Measurements from ENCODE around the gene SYNGR3.

The SYNGR3 gene

GRCh38 chr16:2008009-2008526, 18.3 kb downstream of the SYNGR3 start:
- TF ChIP-seq TCF12 (IDR thresholded peaks at IDR 0.05; ENCODE audit: low read depth) (no peak), NFIC (IDR thresholded peaks at IDR 0.05) (no peak), TEAD4 (IDR thresholded peaks at IDR 0.05) (no peak), MAX (IDR thresholded peaks at IDR 0.05) (no peak), YY1 (IDR thresholded peaks at IDR 0.05; ENCODE audit: low read depth) (no peak), FOXM1 (IDR thresholded peaks at IDR 0.05; ENCODE audit: borderline replicate concordance, low read depth) (no peak), CREB1 (IDR thresholded peaks at IDR 0.05; ENCODE audit: low read depth) (no peak), ZBTB7A (IDR thresholded peaks at IDR 0.05; ENCODE audit: low read depth) (no peak), CEBPB (IDR thresholded peaks at IDR 0.05) (no peak), EGR1 (IDR thresholded peaks at IDR 0.05) (no peak), EP300 (IDR thresholded peaks at IDR 0.05; ENCODE audit: borderline replicate concordance) (no peak), RAD21 (IDR thresholded peaks at IDR 0.05; ENCODE audit: low read depth) (no peak), TAF1 (IDR thresholded peaks at IDR 0.05; ENCODE audit: low read depth) (no peak)
- TF ChIP-seq, protein P1, sequence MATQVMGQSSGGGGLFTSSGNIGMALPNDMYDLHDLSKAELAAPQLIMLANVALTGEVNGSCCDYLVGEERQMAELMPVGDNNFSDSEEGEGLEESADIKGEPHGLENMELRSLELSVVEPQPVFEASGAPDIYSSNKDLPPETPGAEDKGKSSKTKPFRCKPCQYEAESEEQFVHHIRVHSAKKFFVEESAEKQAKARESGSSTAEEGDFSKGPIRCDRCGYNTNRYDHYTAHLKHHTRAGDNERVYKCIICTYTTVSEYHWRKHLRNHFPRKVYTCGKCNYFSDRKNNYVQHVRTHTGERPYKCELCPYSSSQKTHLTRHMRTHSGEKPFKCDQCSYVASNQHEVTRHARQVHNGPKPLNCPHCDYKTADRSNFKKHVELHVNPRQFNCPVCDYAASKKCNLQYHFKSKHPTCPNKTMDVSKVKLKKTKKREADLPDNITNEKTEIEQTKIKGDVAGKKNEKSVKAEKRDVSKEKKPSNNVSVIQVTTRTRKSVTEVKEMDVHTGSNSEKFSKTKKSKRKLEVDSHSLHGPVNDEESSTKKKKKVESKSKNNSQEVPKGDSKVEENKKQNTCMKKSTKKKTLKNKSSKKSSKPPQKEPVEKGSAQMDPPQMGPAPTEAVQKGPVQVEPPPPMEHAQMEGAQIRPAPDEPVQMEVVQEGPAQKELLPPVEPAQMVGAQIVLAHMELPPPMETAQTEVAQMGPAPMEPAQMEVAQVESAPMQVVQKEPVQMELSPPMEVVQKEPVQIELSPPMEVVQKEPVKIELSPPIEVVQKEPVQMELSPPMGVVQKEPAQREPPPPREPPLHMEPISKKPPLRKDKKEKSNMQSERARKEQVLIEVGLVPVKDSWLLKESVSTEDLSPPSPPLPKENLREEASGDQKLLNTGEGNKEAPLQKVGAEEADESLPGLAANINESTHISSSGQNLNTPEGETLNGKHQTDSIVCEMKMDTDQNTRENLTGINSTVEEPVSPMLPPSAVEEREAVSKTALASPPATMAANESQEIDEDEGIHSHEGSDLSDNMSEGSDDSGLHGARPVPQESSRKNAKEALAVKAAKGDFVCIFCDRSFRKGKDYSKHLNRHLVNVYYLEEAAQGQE (IDR thresholded peaks at IDR 0.05; ENCODE audit: low read depth): no peak
- TF ChIP-seq, protein P2, sequence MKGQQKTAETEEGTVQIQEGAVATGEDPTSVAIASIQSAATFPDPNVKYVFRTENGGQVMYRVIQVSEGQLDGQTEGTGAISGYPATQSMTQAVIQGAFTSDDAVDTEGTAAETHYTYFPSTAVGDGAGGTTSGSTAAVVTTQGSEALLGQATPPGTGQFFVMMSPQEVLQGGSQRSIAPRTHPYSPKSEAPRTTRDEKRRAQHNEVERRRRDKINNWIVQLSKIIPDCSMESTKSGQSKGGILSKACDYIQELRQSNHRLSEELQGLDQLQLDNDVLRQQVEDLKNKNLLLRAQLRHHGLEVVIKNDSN (IDR thresholded peaks at IDR 0.05): no peak

DNA sequence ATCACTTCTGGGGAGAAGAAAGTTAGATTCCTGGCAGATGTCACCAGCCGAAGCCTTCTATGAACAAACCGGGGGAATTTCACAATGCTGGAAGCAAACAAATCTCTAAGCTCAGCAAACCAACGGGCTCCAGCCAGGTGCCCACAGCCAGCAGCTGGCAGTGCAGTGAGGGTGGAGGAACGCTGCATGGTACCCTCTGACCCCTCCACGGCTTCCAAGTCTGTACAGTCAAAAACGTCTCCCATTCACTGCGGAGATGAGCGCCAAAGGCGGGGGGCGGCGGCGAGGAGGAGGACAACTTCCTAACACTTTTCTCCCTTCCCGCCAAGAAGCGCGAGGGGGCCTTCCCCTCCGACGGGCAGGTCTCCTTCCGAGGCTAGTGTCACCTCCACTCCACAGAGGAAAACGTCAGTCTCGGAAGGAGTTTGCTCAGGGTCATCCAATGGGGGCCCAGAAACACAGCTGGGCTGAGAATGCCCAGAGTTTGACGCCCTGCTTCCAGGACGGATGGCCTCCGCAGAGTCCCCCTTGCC, 18.9 kb downstream of the SYNGR3 start:
- TF ChIP-seq FOXM1 (IDR thresholded peaks at IDR 0.05; ENCODE audit: borderline replicate concordance, low read depth) (no peak), MAX (IDR thresholded peaks at IDR 0.05) (peak; percentile 67)

- TF ChIP-seq, protein P1 (IDR thresholded peaks at IDR 0.05; ENCODE audit: low read depth): no peak
- TF ChIP-seq CREB1 (IDR thresholded peaks at IDR 0.05; ENCODE audit: low read depth): no peak
These were observed 19.5 kb downstream of the SYNGR3 start for GRCh38 chr16:2009164-2009711.

GRCh38 chr16:2009791-2010510, 20.2 kb downstream of the SYNGR3 start, which contains the start of gene ZNF598:
Gene ZNF598, minus strand, starts transcription at chr16:2009821.
- TF ChIP-seq RAD21 (IDR thresholded peaks at IDR 0.05; ENCODE audit: low read depth) (no peak), EP300 (IDR thresholded peaks at IDR 0.05; ENCODE audit: borderline replicate concordance) (no peak), TCF12 (IDR thresholded peaks at IDR 0.05; ENCODE audit: low read depth) (peak; percentile 43; the same call in 1 of the 2 replicates), ZBTB7A (IDR thresholded peaks at IDR 0.05; ENCODE audit: low read depth) (no peak), FOXM1 (IDR thresholded peaks at IDR 0.05; ENCODE audit: borderline replicate concordance, low read depth) (no peak), TAF1 (IDR thresholded peaks at IDR 0.05; ENCODE audit: low read depth) (peak; percentile 71), NFIC (IDR thresholded peaks at IDR 0.05) (no peak), CREB1 (IDR thresholded peaks at IDR 0.05; ENCODE audit: low read depth) (peak; percentile 65; the same call in 1 of the 2 replicates), CEBPB (IDR thresholded peaks at IDR 0.05) (no peak), EGR1 (IDR thresholded peaks at IDR 0.05) (no peak), MAX (IDR thresholded peaks at IDR 0.05) (peak; percentile 91), YY1 (IDR thresholded peaks at IDR 0.05; ENCODE audit: low read depth) (no peak), TEAD4 (IDR thresholded peaks at IDR 0.05) (no peak)
- TF ChIP-seq, protein P2 (IDR thresholded peaks at IDR 0.05): peak; percentile 67
- TF ChIP-seq, protein P1 (IDR thresholded peaks at IDR 0.05; ENCODE audit: low read depth): no peak
